Measurements from ENCODE around the gene TMEM187.

Gene TMEM187

DNA sequence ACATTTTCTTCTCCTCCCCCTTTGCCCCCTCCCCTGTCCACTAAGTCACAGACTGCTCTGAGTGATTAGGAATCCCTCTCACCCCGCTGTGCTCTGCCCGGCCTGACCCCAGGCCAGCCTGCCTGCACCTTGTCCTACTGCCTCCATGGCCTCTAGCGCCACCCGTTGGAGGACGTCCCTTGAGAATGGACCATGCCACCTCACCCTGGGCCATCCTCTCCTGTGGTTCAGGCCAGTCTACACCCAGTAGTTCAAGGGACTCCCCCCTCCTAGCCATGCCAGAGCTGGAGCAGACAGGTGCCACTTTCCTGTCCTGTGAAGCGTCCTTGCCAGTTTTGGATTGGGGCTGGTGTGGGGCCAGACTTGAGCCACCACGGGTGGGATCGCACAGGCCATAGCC lies 56.9 kb downstream of the TMEM187 start:
- no peak overlapping the region for H3K27ac ChIP-seq

GRCh38 chrX:154030266-154030665 lies 57.7 kb downstream of the TMEM187 start:
- no peak overlapping the region for H3K9ac ChIP-seq (ENCODE audit: insufficient read length)
- no peaks in the 10 kb centered on the region for H3K9me3 ChIP-seq (ENCODE audit: low read depth, low read length)
- H3K27ac ChIP-seq, result no peak overlapping the region
- no peak overlapping the region for H3K4me3 ChIP-seq
- no peak for TF ChIP-seq POLR2AphosphoS5 (IDR thresholded peaks at IDR 0.05; ENCODE audit: borderline replicate concordance, low read depth, low read length)
- no peak for TF ChIP-seq FOXP2 (optimal IDR thresholded peaks at IDR 0.05; ENCODE audit: control extremely low read depth, extremely low read length, insufficient read depth)
- TF ChIP-seq EZH2 (IDR thresholded peaks at IDR 0.05), result no peak
- no peak for DNase-seq (ENCODE audit: low read depth, low spot score)
- peaks cover 15% of the 10 kb centered on the region; the same call in 1 of the 2 replicates for H3K36me3 ChIP-seq (ENCODE audit: insufficient read depth, low read length)

More for the DNA sequence above, 56.9 kb downstream of the TMEM187 start:
- Histone ChIP-seq H3K4me3 (no peak overlapping the region), H3K9ac (ENCODE audit: insufficient read length) (no peak overlapping the region), H3K9me3 (ENCODE audit: low read depth, low read length) (no peaks in the 10 kb centered on the region), H3K36me3 (ENCODE audit: insufficient read depth, low read length) (peaks cover 15% of the 10 kb centered on the region; the same call in 1 of the 2 replicates)
- no peak for DNase-seq (ENCODE audit: low read depth, low spot score)
- TF ChIP-seq POLR2AphosphoS5 (IDR thresholded peaks at IDR 0.05; ENCODE audit: borderline replicate concordance, low read depth, low read length) (no peak), EZH2 (IDR thresholded peaks at IDR 0.05) (no peak), FOXP2 (optimal IDR thresholded peaks at IDR 0.05; ENCODE audit: control extremely low read depth, extremely low read length, insufficient read depth) (no peak)

DNA sequence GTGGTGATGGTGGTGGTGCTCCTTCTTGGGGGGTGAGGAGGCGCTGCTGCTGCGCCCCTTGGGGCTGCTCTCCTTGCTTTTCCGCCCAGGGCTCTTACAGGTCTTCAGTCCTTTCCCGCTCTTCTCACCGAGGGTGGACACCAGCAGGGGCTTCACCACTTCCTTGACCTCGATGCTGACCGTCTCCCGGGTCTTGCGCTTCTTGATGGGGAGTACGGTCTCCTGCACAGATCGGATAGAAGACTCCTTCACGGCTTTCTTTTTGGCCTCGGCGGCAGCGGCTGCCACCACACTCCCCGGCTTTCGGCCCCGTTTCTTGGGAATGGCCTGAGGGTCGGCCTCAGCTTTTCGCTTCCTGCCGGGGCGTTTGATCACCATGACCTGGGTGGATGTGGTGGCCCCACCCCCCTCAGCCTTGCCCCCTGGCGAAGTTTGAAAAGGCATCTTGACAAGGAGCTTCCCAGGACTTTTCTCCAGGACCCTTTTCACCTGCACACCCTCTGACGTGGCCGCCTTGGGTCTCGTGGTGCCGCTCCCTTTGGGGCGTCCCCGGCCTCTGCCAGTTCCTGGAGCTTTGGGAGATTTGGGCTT lies 58.3 kb downstream of the TMEM187 start:
- DNase-seq (ENCODE audit: low read depth, low spot score), result no peak

GRCh38 chrX:154032160-154032559 lies 59.6 kb downstream of the TMEM187 start:
- TF ChIP-seq POLR2AphosphoS5 (IDR thresholded peaks at IDR 0.05; ENCODE audit: borderline replicate concordance, low read depth, low read length) (no peak), FOXP2 (optimal IDR thresholded peaks at IDR 0.05; ENCODE audit: control extremely low read depth, extremely low read length, insufficient read depth) (no peak), EZH2 (IDR thresholded peaks at IDR 0.05) (no peak)
- H3K9ac ChIP-seq (ENCODE audit: insufficient read length), result no peak overlapping the region
- H3K36me3 ChIP-seq (ENCODE audit: insufficient read depth, low read length), result peaks cover 15% of the 10 kb centered on the region; the same call in 1 of the 2 replicates
- no peak overlapping the region for H3K4me3 ChIP-seq
- no peak for DNase-seq (ENCODE audit: low read depth, low spot score)
- no peak overlapping the region for H3K27ac ChIP-seq
- no peaks in the 10 kb centered on the region for H3K9me3 ChIP-seq (ENCODE audit: low read depth, low read length)

More for the DNA sequence above, 58.3 kb downstream of the TMEM187 start:
- TF ChIP-seq POLR2AphosphoS5 (IDR thresholded peaks at IDR 0.05; ENCODE audit: borderline replicate concordance, low read depth, low read length) (no peak), EZH2 (IDR thresholded peaks at IDR 0.05) (no peak), FOXP2 (optimal IDR thresholded peaks at IDR 0.05; ENCODE audit: control extremely low read depth, extremely low read length, insufficient read depth) (no peak)
- Histone ChIP-seq H3K9me3 (ENCODE audit: low read depth, low read length) (no peaks in the 10 kb centered on the region), H3K36me3 (ENCODE audit: insufficient read depth, low read length) (peaks cover 15% of the 10 kb centered on the region; the same call in 1 of the 2 replicates), H3K9ac (ENCODE audit: insufficient read length) (no peak overlapping the region), H3K27ac (no peak overlapping the region), H3K4me3 (no peak overlapping the region)

DNA sequence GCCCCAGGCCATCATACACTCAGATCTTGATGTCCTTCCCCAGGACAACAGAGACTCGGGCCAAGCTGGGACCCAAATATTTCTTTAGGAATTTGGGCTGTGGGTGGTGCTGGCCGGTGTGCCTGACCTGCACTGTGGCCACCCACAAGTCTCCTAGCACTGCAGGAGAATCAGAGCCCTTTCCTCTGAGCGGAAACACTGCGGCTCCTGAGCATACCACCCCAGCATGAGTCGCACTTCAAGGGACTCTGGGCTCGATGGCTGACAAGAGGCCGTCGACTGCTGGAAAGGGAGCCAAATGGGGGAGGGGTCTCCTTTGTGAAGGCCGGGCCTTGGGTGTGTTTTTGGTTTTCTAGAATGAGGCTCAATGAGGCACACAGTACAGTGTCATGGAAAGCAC lies 60.1 kb downstream of the TMEM187 start:
- no peak overlapping the region for H3K4me3 ChIP-seq
- H3K27ac ChIP-seq, result no peak overlapping the region
- DNase-seq (ENCODE audit: low read depth, low spot score), result no peak
- peaks cover 15% of the 10 kb centered on the region; the same call in 1 of the 2 replicates for H3K36me3 ChIP-seq (ENCODE audit: insufficient read depth, low read length)
- H3K9ac ChIP-seq (ENCODE audit: insufficient read length), result no peak overlapping the region
- H3K9me3 ChIP-seq (ENCODE audit: low read depth, low read length), result no peaks in the 10 kb centered on the region
- TF ChIP-seq POLR2AphosphoS5 (IDR thresholded peaks at IDR 0.05; ENCODE audit: borderline replicate concordance, low read depth, low read length) (no peak), FOXP2 (optimal IDR thresholded peaks at IDR 0.05; ENCODE audit: control extremely low read depth, extremely low read length, insufficient read depth) (no peak), EZH2 (IDR thresholded peaks at IDR 0.05) (no peak)

Data from SK-N-MC (cell line).